GM10248 (cell line): ENCODE measurements around the gene SPAST.
A peak's percentile ranks its signal among the peaks of the same experiment; 100 is the strongest.

Experiments used
- CTCF ChIA-PET: fragments of 300-600 bp; sonication (Branson Sonifier 250); formaldehyde crosslinking; extraction: SDS; loops from one replicate; lab custom pipeline; 2021; ENCODE audit warnings: antibody characterized with exemption; lab: Yijun Ruan, JAX
- POLR2A ChIA-PET: fragments of 350-650 bp; sonication (Branson Sonifier 250); formaldehyde crosslinking; extraction: SDS; loops from one replicate; lab custom pipeline; 2020; ENCODE audit warnings: antibody characterized with exemption; lab: Yijun Ruan, JAX
- DNase-seq: peaks from one replicate; pipeline ENCODE4 v3.0.0; 2012; ENCODE audit errors: extremely low spot score
- TF ChIP-seq, protein P1 (sequence below): IDR thresholded peaks from 2 replicates; pipeline ENCODE4 v1.5.1; 2012; ENCODE audit warnings: mild to moderate bottlenecking, low read depth; ENCODE audit errors: extremely low read depth, missing control alignments, control extremely low read depth

Gene SPAST

DNA sequence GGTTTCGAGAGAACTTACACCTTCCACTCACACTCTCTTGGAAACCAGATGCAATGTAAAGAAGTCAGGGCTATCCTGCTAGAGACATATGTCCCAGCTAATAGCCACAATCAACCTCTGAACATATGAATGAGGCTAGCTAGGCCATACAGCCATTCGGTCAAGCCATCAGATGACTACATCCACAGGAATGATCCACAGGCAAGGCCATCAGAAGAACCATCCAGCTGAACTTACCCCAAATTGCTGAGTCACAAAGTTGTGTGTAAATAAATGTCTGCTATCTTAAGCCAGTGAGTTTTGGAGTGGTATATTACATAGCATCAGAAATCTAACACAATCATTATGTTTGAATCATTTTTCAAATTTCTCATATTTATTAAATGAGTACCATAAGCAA lies 5.2 kb upstream of the SPAST start:
- TF ChIP-seq, protein P1, sequence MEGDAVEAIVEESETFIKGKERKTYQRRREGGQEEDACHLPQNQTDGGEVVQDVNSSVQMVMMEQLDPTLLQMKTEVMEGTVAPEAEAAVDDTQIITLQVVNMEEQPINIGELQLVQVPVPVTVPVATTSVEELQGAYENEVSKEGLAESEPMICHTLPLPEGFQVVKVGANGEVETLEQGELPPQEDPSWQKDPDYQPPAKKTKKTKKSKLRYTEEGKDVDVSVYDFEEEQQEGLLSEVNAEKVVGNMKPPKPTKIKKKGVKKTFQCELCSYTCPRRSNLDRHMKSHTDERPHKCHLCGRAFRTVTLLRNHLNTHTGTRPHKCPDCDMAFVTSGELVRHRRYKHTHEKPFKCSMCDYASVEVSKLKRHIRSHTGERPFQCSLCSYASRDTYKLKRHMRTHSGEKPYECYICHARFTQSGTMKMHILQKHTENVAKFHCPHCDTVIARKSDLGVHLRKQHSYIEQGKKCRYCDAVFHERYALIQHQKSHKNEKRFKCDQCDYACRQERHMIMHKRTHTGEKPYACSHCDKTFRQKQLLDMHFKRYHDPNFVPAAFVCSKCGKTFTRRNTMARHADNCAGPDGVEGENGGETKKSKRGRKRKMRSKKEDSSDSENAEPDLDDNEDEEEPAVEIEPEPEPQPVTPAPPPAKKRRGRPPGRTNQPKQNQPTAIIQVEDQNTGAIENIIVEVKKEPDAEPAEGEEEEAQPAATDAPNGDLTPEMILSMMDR, result no peak
- no peak for DNase-seq
- ChIA-PET POLR2A (no interaction called here), CTCF (interaction anchor here (0.8 to 1.6 kb wide), 2 partner anchors 19 to 35 kb away, joined by 3 to 5 read pairs; no protein-coding TSS in a partner anchor)

GRCh38 chr2:32060266-32060665 lies 3.1 kb upstream of the SPAST start:
- TF ChIP-seq, protein P1, result no peak
- CTCF ChIA-PET, result no interaction called here
- POLR2A ChIA-PET, result no interaction called here
- no peak for DNase-seq

GRCh38 chr2:32061430-32061829 lies 1.9 kb upstream of the SPAST start:
- no peak for DNase-seq
- TF ChIP-seq, protein P1, result no peak
- CTCF ChIA-PET, result interaction anchor here (0.9 to 1.0 kb wide), 2 partner anchors 38 to 66 kb away, joined by 3 read pairs; no protein-coding TSS in a partner anchor
- POLR2A ChIA-PET, result no interaction called here

- ChIA-PET POLR2A (interaction anchor here (0.8 to 1.1 kb wide), 2 partner anchors 22 to 567 kb away, joined by 3 to 4 read pairs; no protein-coding TSS in a partner anchor), CTCF (interaction anchor here (0.9 to 2.2 kb wide), 8 partner anchors 10 to 175 kb away, joined by 3 to 8 read pairs (median 4); no protein-coding TSS in a partner anchor)
- DNase-seq, result peak; percentile 24
- TF ChIP-seq, protein P1, result no peak
These were observed 1.1 kb upstream of the SPAST start for GRCh38 chr2:32061973-32062861.

GRCh38 chr2:32064021-32064601 lies 755 bp downstream of the SPAST start:
- DNase-seq, result peak; percentile 41
- CTCF ChIA-PET, result interaction anchor here (0.8 to 2.2 kb wide), 6 partner anchors 22 to 177 kb away, joined by 3 to 8 read pairs (median 4); no protein-coding TSS in a partner anchor
- POLR2A ChIA-PET, result interaction anchor here (0.6 to 1.4 kb wide), 4 partner anchors 13 to 253 kb away, joined by 3 to 8 read pairs (median 5); partner anchors contain the start of genes DPY30 and SLC30A6
- TF ChIP-seq, protein P1, result no peak

GRCh38 chr2:32064713-32065112 lies 1.4 kb downstream of the SPAST start:
- DNase-seq, result no peak
- CTCF ChIA-PET, result interaction anchor here (1.2 to 2.0 kb wide), 2 partner anchors 33 to 178 kb away, joined by 3 to 6 read pairs; no protein-coding TSS in a partner anchor
- TF ChIP-seq, protein P1, result no peak
- POLR2A ChIA-PET, result interaction anchor here (0.6 kb wide), 1 partner anchor 252 kb away, joined by 3 read pairs; no protein-coding TSS in a partner anchor
